Cardiac muscle cell (in vitro differentiated cells and primary cell): ENCODE results near the gene C1QL3. TPM values are rescaled to one million over a fixed set of nuclear protein-coding genes. Genes with fewer than 3 reads are reported as not detected.
A peak's percentile ranks its signal among the peaks of the same experiment; 100 is the strongest.

Experiments used
- DNase-seq, 2 donors: peaks; one replicate each; pipeline versions ENCODE4 v3.0.0 to v3.0.0-alpha.2; 2010 to 2017; ENCODE audit warnings: low read depth in 1 of 2, low spot score in 1 of 2
- H3K27ac ChIP-seq: fragments of 200-600 bp; sonication (generic); 2 replicates; pipeline ENCODE4 v1.5.1; 2016
- H3K27me3 ChIP-seq: fragments of 200-600 bp; sonication (generic); 2 replicates; pipeline ENCODE4 v1.6.0; 2016; ENCODE audit warnings: control low read depth
- H3K36me3 ChIP-seq: fragments of 200-600 bp; sonication (generic); 2 replicates; pipeline ENCODE4 v1.5.1; 2016; ENCODE audit warnings: control low read depth
- H3K4me1 ChIP-seq: fragments of 200-600 bp; sonication (generic); 2 replicates; pipeline ENCODE4 v1.8.1; 2017; ENCODE audit warnings: low read depth, mild to moderate bottlenecking, mixed run types
- H3K4me3 ChIP-seq: fragments of 200-600 bp; sonication (generic); 2 replicates; pipeline ENCODE4 v1.5.1; 2016; ENCODE audit warnings: mild to moderate bottlenecking
- H3K9me3 ChIP-seq: fragments of 200-600 bp; sonication (generic); 2 replicates; pipeline ENCODE4 v1.5.1; 2017; ENCODE audit warnings: low read depth, mild to moderate bottlenecking, control low read depth
- CTCF ChIP-seq: IDR thresholded peaks from 2 replicates; pipeline ENCODE4 v1.5.1; 2012; ENCODE audit warnings: low read depth, mild to moderate bottlenecking, low read length
- polyA plus RNA-seq: library from polyadenylated mRNA; unstranded; fragments of >200 nt; fragmentation: Nextera tagmentation; extraction: Ambion mirVana; gene quantifications from 2 replicates; pipeline ENCODE4 v1.2.1, GENCODE V29; 2016
- total RNA-seq: library from RNA; depleted of rRNA; stranded (reverse); fragments of >200 nt; gene quantifications from 2 replicates; pipeline ENCODE4 v1.2.3, GENCODE V29; 2016

The C1QL3 gene
- total and polyA plus RNA-seq, 2 experiments from 2014 or later, result not detected

- Histone ChIP-seq H3K4me1 (no peaks in the 10 kb centered on the region), H3K9me3 (no peaks in the 10 kb centered on the region), H3K27ac (no peak overlapping the region), H3K27me3 (no peaks in the 10 kb centered on the region), H3K4me3 (no peak overlapping the region), H3K36me3 (no peaks in the 10 kb centered on the region)
- no peak for DNase-seq
- no peak for TF ChIP-seq CTCF
Measured at GRCh38 chr10:16536155-16536554, 14.5 kb upstream of the C1QL3 start.

GRCh38 chr10:16529853-16530252, 8.2 kb upstream of the C1QL3 start:
- no peak overlapping the region for H3K4me3 ChIP-seq
- no peak for DNase-seq
- no peak overlapping the region for H3K27ac ChIP-seq
- H3K4me1 ChIP-seq, result peaks cover 4% of the 10 kb centered on the region
- H3K36me3 ChIP-seq, result no peaks in the 10 kb centered on the region
- H3K27me3 ChIP-seq, result peaks cover 33% of the 10 kb centered on the region
- no peak for TF ChIP-seq CTCF
- no peaks in the 10 kb centered on the region for H3K9me3 ChIP-seq

- Histone ChIP-seq H3K27ac (no peak overlapping the region), H3K36me3 (no peaks in the 10 kb centered on the region), H3K4me3 (no peak overlapping the region), H3K27me3 (peaks cover 57% of the 10 kb centered on the region), H3K9me3 (no peaks in the 10 kb centered on the region), H3K4me1 (peaks cover 4% of the 10 kb centered on the region)
- no peak for DNase-seq
- TF ChIP-seq CTCF, result no peak
Measured at GRCh38 chr10:16527452-16527851, 5.8 kb upstream of the C1QL3 start.

- Histone ChIP-seq H3K27me3 (peaks cover 95% of the 10 kb centered on the region), H3K27ac (no peak overlapping the region), H3K36me3 (no peaks in the 10 kb centered on the region), H3K9me3 (no peaks in the 10 kb centered on the region), H3K4me1 (no peaks in the 10 kb centered on the region), H3K4me3 (peak overlapping the region; percentile 54)
- DNase-seq, result peak; percentile 33
- TF ChIP-seq CTCF, result peak; percentile 42
Measured at GRCh38 chr10:16520900-16521299, 779 bp downstream of the C1QL3 start.

GRCh38 chr10:16519908-16520861, 1.5 kb downstream of the C1QL3 start:
- H3K4me3 ChIP-seq, result peak overlapping the region; percentile 54
- no peaks in the 10 kb centered on the region for H3K36me3 ChIP-seq
- no peaks in the 10 kb centered on the region for H3K4me1 ChIP-seq
- TF ChIP-seq CTCF, result no peak
- no peaks in the 10 kb centered on the region for H3K9me3 ChIP-seq
- peak in 1 of 2 donors; percentile 27 for DNase-seq
- H3K27ac ChIP-seq, result no peak overlapping the region
- H3K27me3 ChIP-seq, result peaks cover 92% of the 10 kb centered on the region
